Body of pancreas (tissue), 4 donors: Measurements from ENCODE around the gene STRIP2. TPM values are rescaled to one million over a fixed set of nuclear protein-coding genes. Genes with fewer than 3 reads are reported as not detected.
"Not testable (repeated sequence)": the region's sequence is repeated elsewhere in the genome, so short reads cannot be mapped to it uniquely, and the experiment has no call there.

Source experiments
- ATAC-seq: fragments of 150-250 bp; one replicate; pipeline ENCODE4 v1.9.1; 2016
- DNase-seq, 4 donors: peaks; one replicate each; pipeline ENCODE4 v3.0.0-alpha.2; 2019
- H3K27ac ChIP-seq, 4 donors: fragments of 200-600 bp; sonication (generic); 1 replicate in 3 of 4; 2 replicates in 1 of 4; pipeline versions ENCODE4 v1.5.1 to v1.6.1; 2016 to 2019; ENCODE audit warnings: mild to moderate bottlenecking in 1 of 4, mixed read lengths in 1 of 4, moderate library complexity in 1 of 4
- H3K27me3 ChIP-seq, 2 donors: fragments of 200-600 bp; sonication (generic); one replicate each; pipeline ENCODE4 v1.6.0; 2016; ENCODE audit warnings: mild to moderate bottlenecking in 1 of 2
- H3K36me3 ChIP-seq, 2 donors: fragments of 200-600 bp; sonication (generic); replicated peaks in 1 of 2; 2 replicates each; pipeline ENCODE4 v1.5.1; 2016; ENCODE audit warnings: low read depth in 2 of 2; ENCODE audit not compliant: insufficient read depth in 1 of 2
- H3K4me1 ChIP-seq: fragments of 200-600 bp; sonication (generic); one replicate; pipeline ENCODE4 v1.6.0; 2016
- H3K4me3 ChIP-seq, 2 donors: fragments of 200-600 bp; sonication (generic); 1 replicate in 1 of 2; 2 replicates in 1 of 2; pipeline ENCODE4 v1.5.1; 2016 to 2019
- H3K9me3 ChIP-seq, 3 donors: fragments of 200-600 bp; sonication (generic); 1 replicate in 2 of 3; 2 replicates in 1 of 3; pipeline ENCODE4 v1.5.1; 2016
- CTCF ChIP-seq, 7 experiments: fragments of 450-650 bp in 4 of 7; fragments of 200-600 bp in 3 of 7; sonication (generic) in 3 of 7; IDR thresholded peaks; one replicate each; pipeline ENCODE4 v1.5.1; 2016 to 2019; ENCODE audit warnings: antibody characterized with exemption in 7 of 7
- POLR2A ChIP-seq, 3 donors: fragments of 450-650 bp; IDR thresholded peaks; one replicate each; pipeline ENCODE4 v1.6.1; 2016; ENCODE audit warnings: antibody characterized with exemption in 3 of 3, mild to moderate bottlenecking in 2 of 3
- WGBS, 2 donors: methylation state at CpG; one replicate each; pipeline ENCODE4 v1.1.5; 2017; 5-methylcytosine and 5-hydroxymethylcytosine counted together
- intact Hi-C: fragments of 100-400 bp; cut with DNase I; formaldehyde crosslinking; loops from one replicate; pipeline ENCODE4 v1.15.1; 2023
- total RNA-seq, 2 donors: library from RNA; depleted of rRNA; stranded (reverse); fragments of >200 nt; gene quantifications; one replicate each; pipeline ENCODE4 v1.1.0, GENCODE V29; 2016

The STRIP2 gene
- total RNA-seq, 2 donors from 2014 or later: 0.26 TPM; not detected in 1

DNA sequence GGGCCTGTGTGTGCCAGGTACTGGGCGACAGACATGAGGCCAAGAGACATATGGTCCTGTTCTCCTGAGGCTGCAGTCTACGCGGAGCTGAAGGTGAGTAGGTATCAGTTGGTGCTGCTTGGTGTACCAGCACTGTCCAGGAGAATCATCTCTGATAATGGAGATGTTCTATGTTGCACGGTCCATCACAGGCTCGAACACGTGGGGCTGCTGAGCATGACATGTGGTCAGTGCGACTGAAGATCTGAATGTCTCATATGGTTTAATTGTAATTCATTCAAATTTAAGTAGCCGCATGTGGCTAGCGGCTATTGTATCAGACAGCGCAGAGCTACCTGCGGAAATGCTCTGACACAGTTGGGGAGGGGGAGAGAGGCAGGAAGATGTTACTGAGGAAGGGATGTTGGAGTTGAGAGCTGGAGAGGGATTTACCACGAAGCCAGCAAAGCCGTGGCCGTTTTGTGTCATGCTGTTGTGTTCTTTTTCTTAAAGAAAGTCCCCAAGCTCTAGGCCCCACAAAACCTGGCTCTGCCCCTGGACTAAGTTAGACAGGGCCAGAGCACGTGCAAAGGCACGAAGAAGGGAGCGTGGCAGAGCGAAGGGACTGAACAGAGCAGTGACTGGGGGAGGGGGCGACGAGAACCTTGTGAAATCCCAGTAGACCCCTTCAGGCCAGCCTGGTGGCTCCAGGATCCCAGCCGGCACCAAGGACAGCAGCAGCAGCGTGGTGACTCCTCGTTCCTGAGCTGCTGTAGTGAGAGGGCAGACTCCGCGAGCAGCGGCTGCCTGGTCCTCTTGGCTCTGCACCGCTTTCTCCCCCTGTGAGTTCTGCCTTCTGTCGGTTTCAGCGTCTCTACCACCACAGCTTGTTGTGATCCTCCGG is 88.1 kb downstream of the STRIP2 start:
- ATAC-seq (no peak), DNase-seq (no peak)
- Histone ChIP-seq H3K4me1 (no peaks in the 10 kb centered on the region), H3K9me3 (no peaks in the 10 kb centered on the region), H3K4me3 (no peak overlapping the region), H3K36me3 (no peaks in the 10 kb centered on the region), H3K27me3 (no peaks in the 10 kb centered on the region), H3K27ac (no peak overlapping the region)
- intact Hi-C loops: no loop called here
- no peak for TF ChIP-seq CTCF (IDR thresholded peaks at IDR 0.05)
- 44 to 52% methylated on average over 30 of the region's 30 CpGs for WGBS, 2 donors

DNA sequence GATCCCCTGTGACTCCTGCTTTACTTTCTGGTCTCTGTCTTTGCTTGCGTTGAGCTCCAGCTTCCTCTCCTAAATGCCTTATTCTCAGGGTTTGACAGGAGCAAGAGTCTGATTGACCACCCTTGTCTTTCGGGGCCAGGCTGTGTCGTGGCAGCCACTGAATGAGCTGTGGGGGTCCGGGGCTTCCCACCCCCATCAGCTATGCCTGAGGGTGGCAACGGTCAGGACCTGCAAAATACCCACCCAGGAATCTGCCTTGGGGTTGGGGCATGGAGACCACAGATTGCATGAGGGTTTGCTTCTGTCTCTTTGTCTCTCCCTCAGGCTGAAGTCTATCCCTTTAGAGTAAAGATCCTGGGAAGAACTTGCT is 88.7 kb downstream of the STRIP2 start:
- H3K27ac ChIP-seq: no peak overlapping the region
- TF ChIP-seq POLR2A (IDR thresholded peaks at IDR 0.05) (no peak), CTCF (IDR thresholded peaks at IDR 0.05) (no peak)
- no peaks in the 10 kb centered on the region for H3K4me1 ChIP-seq
- H3K4me3 ChIP-seq: no peak overlapping the region
- DNase-seq (no peak), ATAC-seq (no peak)
- WGBS, 2 donors: 45 to 59% methylated on average over 5 of the region's 5 CpGs
- no peaks in the 10 kb centered on the region for H3K9me3 ChIP-seq
- no peaks in the 10 kb centered on the region for H3K27me3 ChIP-seq
- H3K36me3 ChIP-seq: no peaks in the 10 kb centered on the region
- intact Hi-C loops: no loop called here

DNA sequence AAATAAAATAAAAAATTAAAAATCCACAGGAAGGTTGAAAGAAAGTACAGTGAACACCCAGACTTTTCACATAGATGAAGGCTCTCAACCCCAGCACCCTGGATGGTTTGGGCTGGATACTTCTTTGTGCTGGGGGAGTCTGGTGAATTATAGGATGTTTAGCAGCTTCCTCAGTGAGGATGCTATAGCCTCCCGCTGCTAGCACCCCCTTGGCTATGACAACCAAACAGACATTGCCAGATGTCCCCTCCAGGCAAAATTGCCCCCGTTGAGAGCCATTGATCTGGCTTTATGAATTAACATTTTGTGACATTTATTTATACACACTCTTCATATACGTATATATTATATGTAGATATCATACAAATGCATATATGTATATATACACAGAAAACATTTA is 89.7 kb downstream of the STRIP2 start:
- Histone ChIP-seq H3K9me3 (no peaks in the 10 kb centered on the region), H3K27me3 (no peaks in the 10 kb centered on the region), H3K4me1 (no peaks in the 10 kb centered on the region), H3K27ac (no peak overlapping the region), H3K4me3 (no peak overlapping the region), H3K36me3 (no peaks in the 10 kb centered on the region)
- DNase-seq (no peak), ATAC-seq (no peak)
- WGBS, 2 donors: 76 to 78% methylated on average over 3 of the region's 3 CpGs
- intact Hi-C loops: no loop called here
- TF ChIP-seq POLR2A (IDR thresholded peaks at IDR 0.05): no peak
- no peak for TF ChIP-seq CTCF (IDR thresholded peaks at IDR 0.05)

DNA sequence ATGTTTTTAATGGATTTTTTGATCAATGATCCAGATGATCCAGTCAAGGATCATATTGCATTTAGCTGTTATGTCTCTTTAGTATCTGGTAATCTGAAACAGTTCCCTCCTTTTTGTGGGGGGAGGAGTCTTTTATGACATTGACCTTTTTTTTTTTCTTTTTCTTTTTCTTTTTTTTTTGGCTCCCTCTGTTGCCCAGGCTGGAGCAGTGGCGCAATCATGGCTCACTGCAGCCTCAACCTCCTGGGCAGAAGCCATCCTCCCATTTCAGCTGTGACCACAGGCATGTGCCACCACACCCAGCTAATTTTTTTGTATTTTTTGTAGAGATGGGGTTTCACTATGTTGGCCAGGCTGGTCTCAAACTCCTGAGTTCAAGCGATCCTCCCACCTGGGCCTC is 90.2 kb downstream of the STRIP2 start:
- ATAC-seq, H3K4me3 ChIP-seq, intact Hi-C loops, H3K27ac ChIP-seq, H3K27me3 ChIP-seq, H3K4me1 ChIP-seq, H3K9me3 ChIP-seq, H3K36me3 ChIP-seq: not testable (repeated sequence)
- 85 to 89% methylated on average over 2 of the region's 2 CpGs for WGBS, 2 donors
- DNase-seq: peak in 1 of 4 donors; percentile 17

GRCh38 chr7:129525225-129525862 is 91.1 kb downstream of the STRIP2 start:
- Histone ChIP-seq H3K36me3 (no peaks in the 10 kb centered on the region), H3K27ac (no peak overlapping the region), H3K4me3 (no peak overlapping the region), H3K9me3 (no peaks in the 10 kb centered on the region), H3K27me3 (no peaks in the 10 kb centered on the region), H3K4me1 (no peaks in the 10 kb centered on the region)
- no peak for ATAC-seq
- 64 to 73% methylated on average over 9 of the region's 9 CpGs for WGBS, 2 donors
- intact Hi-C loops: no loop called here
- DNase-seq: no peak
- TF ChIP-seq CTCF (IDR thresholded peaks at IDR 0.05) (no peak), POLR2A (IDR thresholded peaks at IDR 0.05) (no peak)
